OCI-LY7 (cell line): ENCODE measurements around the gene ADAM11. TPM values are rescaled to one million over a fixed set of nuclear protein-coding genes. Genes with fewer than 3 reads are reported as not detected.

ENCODE experiments used
- BruUV-seq: library from RNA; stranded (reverse); fragments of 400-500 nt; replicated peaks from 2 replicates; lab custom pipeline; 2021; lab: Mats Ljungman, UMichigan
- CTCF ChIA-PET: fragments of 300-600 bp; sonication (Branson Sonifier 250); formaldehyde crosslinking; loops from one replicate; lab custom pipeline; 2022; ENCODE audit warnings: antibody characterized with exemption; ENCODE audit not compliant: unreplicated experiment; lab: Charles Lee
- POLR2A ChIA-PET: fragments of 300-600 bp; sonication (Branson Sonifier 250); formaldehyde crosslinking; loops from one replicate; lab custom pipeline; 2022; ENCODE audit warnings: antibody characterized with exemption; lab: Charles Lee
- DNase-seq: peaks from one replicate; pipeline ENCODE4 v3.0.0-alpha.2; 2015; ENCODE audit warnings: low spot score
- H2AFZ ChIP-seq: fragments of 200-600 bp; sonication (generic), shearing (Covaris generic); 2 replicates; pipeline ENCODE4 v1.6.1; 2014; ENCODE audit warnings: mild to moderate bottlenecking, antibody characterized with exemption, low read length, moderate library complexity
- H3K27ac ChIP-seq: fragments of 200-600 bp; sonication (generic); 2 replicates; pipeline ENCODE4 v1.5.1; 2014; ENCODE audit warnings: mixed run types, low read depth, mild to moderate bottlenecking, moderate library complexity, low read length, inconsistent platforms; ENCODE audit not compliant: poor library complexity, severe bottlenecking
- H3K36me3 ChIP-seq: fragments of 200-600 bp; sonication (generic); 2 replicates; pipeline ENCODE4 v1.6.1; 2014; ENCODE audit warnings: mild to moderate bottlenecking, antibody characterized with exemption, low read length, moderate library complexity, mixed read lengths; ENCODE audit not compliant: insufficient read depth
- H3K4me1 ChIP-seq: fragments of 200-600 bp; sonication (generic); 2 replicates; pipeline ENCODE4 v1.5.1; 2014; ENCODE audit warnings: mild to moderate bottlenecking, low read length; ENCODE audit not compliant: insufficient read depth, poor library complexity, severe bottlenecking
- H3K4me2 ChIP-seq: fragments of 200-600 bp; sonication (generic); 2 replicates; pipeline ENCODE4 v1.6.1; 2014; ENCODE audit warnings: mild to moderate bottlenecking, low read length
- H3K4me3 ChIP-seq: fragments of 200-600 bp; sonication (generic); 2 replicates; pipeline ENCODE4 v1.5.1; 2014; ENCODE audit warnings: mild to moderate bottlenecking, low read depth, low read length; ENCODE audit not compliant: poor library complexity, severe bottlenecking
- H3K79me2 ChIP-seq: fragments of 200-600 bp; sonication (generic); 2 replicates; pipeline ENCODE4 v1.6.1; 2016; ENCODE audit warnings: low read depth, mild to moderate bottlenecking, low read length, moderate library complexity, mixed read lengths; ENCODE audit not compliant: insufficient read depth
- H3K9me2 ChIP-seq: fragments of 200-600 bp; sonication (generic); 2 replicates; pipeline ENCODE4 v1.6.1; 2016; ENCODE audit warnings: mild to moderate bottlenecking, low read length, mixed read lengths; ENCODE audit not compliant: insufficient read depth
- H3K9me3 ChIP-seq: fragments of 200-600 bp; sonication (generic); 2 replicates; pipeline ENCODE4 v1.6.1; 2014; ENCODE audit warnings: mild to moderate bottlenecking, mixed run types, low read length, mixed read lengths
- H4K20me1 ChIP-seq: fragments of 200-600 bp; sonication (generic); 2 replicates; pipeline ENCODE4 v1.6.1; 2014; ENCODE audit warnings: mild to moderate bottlenecking, antibody characterized with exemption, low read length, moderate library complexity, mixed read lengths; ENCODE audit not compliant: insufficient read depth
- EZH2phosphoT487 ChIP-seq: fragments of 200-600 bp; sonication (generic); IDR thresholded peaks from 2 replicates; pipeline ENCODE4 v1.6.1; 2018; ENCODE audit warnings: low read depth, borderline replicate concordance, mild to moderate bottlenecking, mixed run types, antibody characterized with exemption, low read length, moderate library complexity, mixed read lengths
- intact Hi-C: fragments of 100-400 bp; cut with micrococcal nuclease; formaldehyde crosslinking; loops from one replicate; pipeline ENCODE4 v1.10.0; 2022; ENCODE audit not compliant: unreplicated experiment
- total RNA-seq, 2 experiments: library from RNA; depleted of rRNA in 1 of 2; stranded (reverse); fragments of >200 nt in 1 of 2; shearing (Covaris generic) in 1 of 2; gene quantifications; 2 replicates each; pipeline ENCODE4 v1.2.3, GENCODE V29; 2014 to 2022
- TF ChIP-seq, protein P1 (sequence below): fragments of 200-600 bp; sonication (generic); conservative IDR thresholded peaks from 2 replicates; pipeline ENCODE4 v1.5.1; 2014; ENCODE audit warnings: mild to moderate bottlenecking, antibody characterized with exemption, low read length, moderate library complexity, mixed read lengths

ADAM11 gene
- total RNA-seq, 2 experiments from 2014 or later = 1.1 to 3.3 TPM

GRCh38 chr17:44779211-44780025 lies 20.6 kb downstream of the ADAM11 start:
- H3K79me2 ChIP-seq = no peaks in the 10 kb centered on the region
- intact Hi-C loops = loop anchor here (1.0 kb wide), 2 partner anchors 27 to 86 kb away; no protein-coding TSS in a partner anchor
- no peak overlapping the region for H3K27ac ChIP-seq
- ChIA-PET POLR2A (interaction anchor here (0.6 kb wide), 2 partner anchors 77 to 155 kb away, joined by 3 read pairs; no protein-coding TSS in a partner anchor), CTCF (interaction anchor here (0.6 to 1.3 kb wide), 3 partner anchors 83 to 133 kb away, joined by 4 to 5 read pairs (median 5); no protein-coding TSS in a partner anchor)
- TF ChIP-seq, protein P1, sequence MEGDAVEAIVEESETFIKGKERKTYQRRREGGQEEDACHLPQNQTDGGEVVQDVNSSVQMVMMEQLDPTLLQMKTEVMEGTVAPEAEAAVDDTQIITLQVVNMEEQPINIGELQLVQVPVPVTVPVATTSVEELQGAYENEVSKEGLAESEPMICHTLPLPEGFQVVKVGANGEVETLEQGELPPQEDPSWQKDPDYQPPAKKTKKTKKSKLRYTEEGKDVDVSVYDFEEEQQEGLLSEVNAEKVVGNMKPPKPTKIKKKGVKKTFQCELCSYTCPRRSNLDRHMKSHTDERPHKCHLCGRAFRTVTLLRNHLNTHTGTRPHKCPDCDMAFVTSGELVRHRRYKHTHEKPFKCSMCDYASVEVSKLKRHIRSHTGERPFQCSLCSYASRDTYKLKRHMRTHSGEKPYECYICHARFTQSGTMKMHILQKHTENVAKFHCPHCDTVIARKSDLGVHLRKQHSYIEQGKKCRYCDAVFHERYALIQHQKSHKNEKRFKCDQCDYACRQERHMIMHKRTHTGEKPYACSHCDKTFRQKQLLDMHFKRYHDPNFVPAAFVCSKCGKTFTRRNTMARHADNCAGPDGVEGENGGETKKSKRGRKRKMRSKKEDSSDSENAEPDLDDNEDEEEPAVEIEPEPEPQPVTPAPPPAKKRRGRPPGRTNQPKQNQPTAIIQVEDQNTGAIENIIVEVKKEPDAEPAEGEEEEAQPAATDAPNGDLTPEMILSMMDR = peak; percentile 96
- no peak for TF ChIP-seq EZH2phosphoT487
- no TSS peak for BruUV-seq
- H4K20me1 ChIP-seq = no peaks in the 10 kb centered on the region
- H3K9me3 ChIP-seq = no peaks in the 10 kb centered on the region
- no peaks in the 10 kb centered on the region for H3K9me2 ChIP-seq
- H3K4me1 ChIP-seq = peaks cover 18% of the 10 kb centered on the region
- peak overlapping the region; percentile 61; the same call in 1 of the 2 replicates for H2AFZ ChIP-seq
- H3K36me3 ChIP-seq = no peaks in the 10 kb centered on the region
- DNase-seq = peak; percentile 79
- peak overlapping the region; percentile 80 for H3K4me2 ChIP-seq
- peak overlapping the region; percentile 55 for H3K4me3 ChIP-seq

GRCh38 chr17:44780161-44780560 lies 21.4 kb downstream of the ADAM11 start:
- no peak overlapping the region for H2AFZ ChIP-seq
- BruUV-seq = no TSS peak
- POLR2A ChIA-PET = interaction anchor here (0.6 kb wide), 1 partner anchor 76 kb away, joined by 3 read pairs; no protein-coding TSS in a partner anchor

More at GRCh38 chr17:44780161-44780560, 21.4 kb downstream of the ADAM11 start:
- intact Hi-C loops = no loop called here
- Histone ChIP-seq H3K4me1 (peaks cover 15% of the 10 kb centered on the region), H3K36me3 (no peaks in the 10 kb centered on the region), H3K27ac (no peak overlapping the region), H4K20me1 (no peaks in the 10 kb centered on the region), H3K79me2 (no peaks in the 10 kb centered on the region), H3K9me3 (no peaks in the 10 kb centered on the region), H3K4me3 (no peak overlapping the region), H3K4me2 (no peak overlapping the region), H3K9me2 (no peaks in the 10 kb centered on the region)
- TF ChIP-seq, protein P1 = no peak
- no peak for TF ChIP-seq EZH2phosphoT487
- no peak for DNase-seq
- CTCF ChIA-PET = interaction anchor here (1.2 to 1.3 kb wide), 2 partner anchors 83 to 84 kb away, joined by 4 to 5 read pairs; no protein-coding TSS in a partner anchor
